NCI-H69 (cell line): ENCODE data around the gene ITFG2.
A peak's percentile ranks its signal among the peaks of the same experiment; 100 is the strongest.

Experiments
- DNase-seq: peaks from one replicate; lab custom pipeline; 2025; lab: John Stamatoyannopoulos, UW

The ITFG2 gene

DNA sequence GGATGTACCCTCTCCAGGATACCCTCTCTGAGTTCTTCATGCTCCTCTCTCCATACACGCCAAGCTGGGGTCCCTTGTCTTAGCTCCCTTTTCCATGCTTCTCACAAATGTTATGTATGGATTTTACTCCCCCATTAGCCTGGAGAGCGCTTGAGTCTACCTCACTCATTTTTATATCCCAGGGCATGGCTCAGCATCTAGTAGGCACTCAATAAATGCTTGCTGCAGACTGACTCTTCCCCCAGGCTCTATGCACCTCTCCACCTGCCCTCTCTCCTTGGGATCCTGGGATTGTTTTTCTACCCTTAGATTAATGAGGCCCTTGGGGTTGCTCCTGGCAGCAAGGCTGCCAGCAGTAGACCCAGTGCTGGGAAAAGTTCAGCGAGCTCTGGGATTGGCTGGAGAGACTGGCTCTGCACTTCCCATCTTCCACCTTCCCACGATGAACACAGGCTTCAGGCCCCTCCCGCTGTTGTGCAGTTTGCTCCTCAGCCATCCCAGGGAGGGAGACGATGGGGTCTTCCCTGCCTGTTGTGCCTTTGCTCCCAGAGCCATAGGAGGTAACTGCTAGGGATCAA lies 20.2 kb downstream of the ITFG2 start:
- peak; percentile 50 for DNase-seq

DNA sequence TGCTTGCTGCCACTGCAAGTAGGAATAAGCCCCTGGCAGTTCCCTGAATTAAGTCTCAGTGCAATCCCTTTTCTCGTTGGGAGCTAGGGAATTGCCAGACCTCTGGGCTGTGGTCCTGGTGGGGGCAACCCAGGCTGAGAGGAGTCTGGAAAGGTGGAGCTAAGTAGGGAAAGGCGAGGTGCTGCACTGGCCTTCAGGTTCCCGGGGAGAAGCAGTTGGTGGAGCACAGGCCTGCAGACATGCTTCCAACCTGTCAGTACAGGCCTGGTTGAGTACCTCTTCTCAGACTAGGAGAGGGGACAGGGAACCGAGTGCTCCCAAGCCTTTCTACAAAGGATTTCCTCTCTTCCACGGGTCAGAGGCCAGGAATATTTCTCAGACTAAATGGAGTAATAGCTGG lies 20.9 kb downstream of the ITFG2 start:
- no peak for DNase-seq

DNA sequence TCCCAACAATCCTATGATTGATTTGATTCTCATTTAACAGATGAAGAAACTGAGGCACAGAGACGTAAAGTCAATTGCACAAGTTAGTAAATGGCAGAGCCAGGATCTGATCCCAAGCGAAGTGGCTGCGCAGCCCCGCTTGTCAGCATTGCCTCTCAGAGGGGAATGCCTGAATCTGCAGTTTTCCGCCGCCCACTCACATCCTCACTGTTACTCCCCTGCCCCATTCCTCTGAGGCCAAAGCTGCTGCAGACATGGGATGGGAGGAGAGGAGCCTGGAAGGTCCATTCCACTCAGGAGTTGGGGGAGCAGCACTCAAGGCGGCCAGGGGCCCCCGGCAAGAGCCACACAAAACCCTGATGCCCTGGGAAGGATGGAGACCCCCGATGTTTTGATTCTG lies 21.3 kb downstream of the ITFG2 start:
- no peak for DNase-seq

DNA sequence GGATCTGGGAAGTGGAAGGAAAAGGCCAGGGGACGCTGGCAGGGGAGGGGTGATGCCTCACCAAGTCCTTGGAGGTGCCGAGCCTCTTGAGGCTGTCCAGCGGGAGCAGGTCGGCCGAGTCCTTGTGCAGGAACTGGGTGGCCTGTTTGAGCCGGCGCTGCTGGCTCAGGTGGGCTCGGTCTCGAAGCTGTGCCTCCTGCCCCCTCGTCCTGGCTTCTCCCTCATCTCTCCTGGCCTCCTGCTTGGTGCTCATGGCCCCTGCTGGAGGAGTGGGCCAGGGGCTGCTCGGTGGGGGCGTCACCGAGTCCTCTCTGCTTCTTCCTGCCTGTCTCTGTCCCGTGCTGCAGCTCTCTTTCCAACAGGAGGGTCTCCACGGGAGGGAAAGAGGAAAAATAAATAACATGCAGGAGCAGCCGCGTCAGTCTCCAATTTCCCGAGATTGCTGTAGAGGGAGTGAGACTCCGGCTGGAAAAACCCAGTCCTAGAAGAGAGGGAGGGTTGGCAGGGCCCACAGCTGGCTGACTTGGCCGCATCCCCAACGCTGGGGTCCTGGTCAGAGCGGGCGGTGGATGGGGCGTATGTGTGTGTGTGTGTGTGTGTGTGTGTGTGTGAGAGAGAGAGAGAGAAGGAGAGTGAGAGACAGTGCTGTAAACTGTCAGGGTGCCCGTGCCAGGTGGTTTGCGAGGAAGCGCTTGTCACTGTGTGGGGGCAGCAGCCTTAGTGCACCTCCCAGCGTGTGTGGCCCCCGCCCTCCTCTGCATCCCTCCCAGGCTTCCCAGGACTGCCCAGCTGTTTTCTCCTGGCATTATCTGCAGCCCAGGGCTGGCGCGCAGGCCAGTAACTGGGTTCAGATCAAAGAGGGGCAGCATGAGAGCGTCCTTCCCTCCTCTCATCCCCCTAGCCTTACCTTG lies 22.4 kb downstream of the ITFG2 start, which contains the start of gene NRIP2:
TSS of gene NRIP2 (minus strand) at position 455 of the 911 bp plus-strand sequence. CDS start at position 403, 52 bp downstream.
- peak; percentile 87 for DNase-seq

DNA sequence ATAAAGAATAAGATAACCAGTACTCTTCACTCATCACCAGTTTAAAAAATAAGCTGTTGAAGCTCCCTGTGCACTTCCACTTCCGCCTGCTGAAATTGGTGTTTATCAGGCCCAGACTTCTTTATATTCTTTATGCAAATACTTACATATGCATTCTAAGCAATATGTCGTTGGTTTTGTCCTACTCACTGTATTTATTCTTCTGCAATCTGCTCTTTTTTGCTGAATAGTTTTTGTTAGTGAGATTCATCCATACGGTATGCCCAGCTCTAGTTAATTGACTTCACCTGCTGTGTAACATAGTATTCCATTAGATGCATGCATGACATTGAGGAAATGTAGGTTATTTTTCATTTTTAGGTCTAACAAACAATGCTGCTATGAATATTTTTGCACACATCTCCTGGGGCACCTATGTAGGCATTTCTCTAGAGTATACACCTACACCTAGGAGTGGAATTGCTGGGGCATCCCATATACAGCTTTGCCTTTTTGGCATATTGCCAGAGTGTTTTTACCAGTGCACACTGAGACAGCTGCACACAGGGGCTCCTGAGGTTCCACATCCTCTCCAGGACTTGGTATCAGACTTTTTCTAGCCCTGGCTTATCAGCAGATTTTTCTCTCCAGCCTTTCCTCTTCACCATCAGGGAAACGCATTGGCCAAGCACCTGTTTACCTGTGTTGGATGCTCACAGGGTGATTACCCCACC lies 23.4 kb downstream of the ITFG2 start:
- peak; percentile 50 for DNase-seq

DNA sequence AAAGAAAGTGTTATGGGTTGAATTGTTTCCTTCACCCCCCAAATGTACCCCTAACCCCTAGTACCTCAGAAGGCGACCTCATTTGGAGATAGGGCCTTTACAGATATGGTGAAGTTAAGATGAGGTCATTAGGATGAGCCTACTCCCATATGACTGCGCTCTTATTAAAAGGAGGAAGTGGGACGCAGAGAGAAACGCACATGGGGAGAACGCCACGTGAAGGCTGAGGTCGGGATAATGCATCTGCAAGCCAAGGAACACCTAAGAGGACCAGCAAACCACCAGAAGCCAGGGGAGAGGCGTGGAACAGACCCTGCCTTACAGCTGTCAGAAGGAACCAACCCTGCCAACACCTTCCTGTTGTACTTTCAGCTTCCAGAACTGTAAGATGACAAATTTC lies 24.1 kb downstream of the ITFG2 start:
- DNase-seq: no peak

DNA sequence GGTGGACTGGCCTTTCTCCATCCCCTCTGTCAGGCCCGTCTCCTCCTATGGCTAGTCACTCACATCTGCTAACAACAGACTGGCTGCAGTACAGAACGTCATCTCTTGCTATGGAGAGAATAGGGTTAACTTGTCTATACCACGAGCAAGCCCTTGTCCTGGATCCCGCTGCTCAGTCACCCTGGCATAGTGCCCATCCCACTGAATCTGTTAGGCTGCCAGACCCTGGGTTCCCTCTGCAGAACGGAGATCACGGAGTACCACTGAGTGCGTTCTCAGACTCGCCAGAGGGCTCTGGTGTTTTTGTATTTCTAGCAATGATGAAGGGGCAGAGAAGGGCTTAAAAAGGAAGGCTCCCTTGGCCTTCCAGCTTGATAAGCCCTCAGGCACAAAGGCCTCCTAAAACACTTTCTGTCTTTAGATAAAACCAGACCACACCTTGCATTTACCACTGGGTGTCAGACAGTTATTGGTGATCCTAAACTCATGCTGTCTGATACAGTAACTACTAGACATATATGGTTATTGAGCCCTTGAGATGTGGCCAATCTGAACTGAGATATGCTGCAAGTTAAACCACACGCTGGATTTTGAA lies 28.7 kb downstream of the ITFG2 start:
- peak; percentile 42 for DNase-seq

DNA sequence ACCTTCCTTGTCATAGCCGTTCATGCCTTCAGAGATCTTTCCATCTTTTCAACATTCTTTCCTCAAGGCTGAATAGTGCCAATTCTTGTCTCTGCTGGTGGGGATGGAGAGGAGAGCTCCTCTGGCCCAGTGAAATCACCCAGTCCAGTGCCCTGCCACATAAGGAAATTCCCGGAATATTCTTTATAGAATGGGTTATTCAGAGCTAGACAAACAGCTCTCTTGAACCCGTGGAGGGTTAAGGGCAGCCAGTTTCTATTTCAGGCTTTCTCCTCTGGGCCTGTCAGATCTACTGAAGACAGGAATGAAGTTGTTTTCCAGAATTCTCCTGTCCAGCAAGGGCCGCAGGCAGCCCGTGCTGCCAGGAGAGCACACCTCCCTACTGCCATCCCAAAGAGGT lies 30.5 kb downstream of the ITFG2 start:
- no peak for DNase-seq

DNA sequence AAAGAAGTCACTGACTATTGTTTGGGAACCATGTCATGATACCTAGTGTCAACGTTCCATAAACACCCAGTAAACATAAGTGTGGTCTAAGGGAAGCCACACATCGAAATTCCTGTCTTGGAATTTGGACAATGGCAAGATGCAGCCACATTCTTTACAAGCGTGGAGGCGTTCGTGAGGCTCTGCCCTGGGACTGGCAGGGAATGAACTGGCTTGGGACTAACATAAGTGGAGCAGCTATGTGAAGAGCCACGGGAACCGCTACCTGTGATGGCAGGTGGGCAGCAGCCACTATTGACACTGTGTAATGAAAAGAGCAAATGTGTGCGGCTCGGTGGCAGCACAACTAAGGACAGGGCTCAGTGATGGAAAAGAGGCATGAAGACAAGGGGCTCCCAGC lies 32.3 kb downstream of the ITFG2 start:
- DNase-seq: no peak

DNA sequence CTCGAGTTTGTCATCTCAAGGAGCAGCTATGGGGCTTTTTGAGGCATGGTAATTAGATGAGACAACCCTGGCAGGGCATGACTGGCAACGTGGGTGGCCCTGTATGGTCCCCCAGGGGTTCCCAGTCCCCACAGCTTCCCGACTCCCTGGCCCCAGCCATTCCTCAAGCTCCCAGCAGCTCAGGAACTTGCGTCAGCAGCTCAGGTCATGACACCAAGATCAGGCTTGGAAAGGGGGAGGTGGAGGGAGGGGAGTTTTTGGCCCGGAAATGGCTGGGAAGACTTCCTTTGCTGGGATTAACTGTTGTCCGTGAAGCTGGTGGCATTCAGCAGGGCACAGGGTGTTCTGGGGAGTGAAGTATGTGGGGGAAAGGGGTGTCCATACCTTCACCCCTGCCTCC lies 32.8 kb downstream of the ITFG2 start:
- DNase-seq: no peak

DNA sequence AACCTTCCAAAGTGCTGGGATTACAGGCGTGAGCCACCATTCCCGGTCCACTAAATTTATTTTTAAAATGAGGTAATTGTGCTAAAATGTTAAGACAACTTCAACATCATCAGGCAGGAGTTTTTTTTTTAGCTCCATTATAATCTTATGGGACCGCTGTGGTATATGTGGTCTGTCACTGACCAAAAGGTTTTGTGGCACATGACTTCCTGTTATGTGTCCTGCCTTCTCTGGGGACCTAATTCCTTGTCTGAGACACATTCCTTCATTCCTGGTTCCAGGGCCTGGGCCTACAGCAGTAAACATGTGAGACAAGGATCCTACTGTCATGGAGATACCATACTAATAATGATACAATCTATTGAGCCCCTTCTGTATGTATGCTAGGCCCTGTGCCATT lies 39.5 kb downstream of the ITFG2 start:
- DNase-seq: no peak

DNA sequence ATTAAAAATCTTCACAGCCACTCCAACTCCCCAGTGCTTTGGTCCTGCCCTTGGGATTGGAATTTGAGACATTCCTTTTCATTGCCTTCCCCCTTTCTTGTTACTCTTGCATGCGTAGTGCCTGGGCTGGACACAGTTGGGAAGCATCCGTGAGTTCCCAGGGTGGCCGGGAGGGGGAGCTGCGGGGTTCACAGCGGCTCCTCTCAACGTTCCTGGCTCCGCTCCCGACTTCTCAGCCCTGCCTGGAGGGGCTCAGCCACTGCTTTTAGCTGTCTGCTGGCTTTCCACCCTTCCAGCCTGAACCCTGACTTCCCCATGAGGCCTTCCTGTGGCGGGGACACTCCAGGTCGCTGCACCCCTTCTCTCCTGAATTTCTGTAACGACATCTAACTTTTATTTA lies 41.2 kb downstream of the ITFG2 start:
- DNase-seq: peak; percentile 83

DNA sequence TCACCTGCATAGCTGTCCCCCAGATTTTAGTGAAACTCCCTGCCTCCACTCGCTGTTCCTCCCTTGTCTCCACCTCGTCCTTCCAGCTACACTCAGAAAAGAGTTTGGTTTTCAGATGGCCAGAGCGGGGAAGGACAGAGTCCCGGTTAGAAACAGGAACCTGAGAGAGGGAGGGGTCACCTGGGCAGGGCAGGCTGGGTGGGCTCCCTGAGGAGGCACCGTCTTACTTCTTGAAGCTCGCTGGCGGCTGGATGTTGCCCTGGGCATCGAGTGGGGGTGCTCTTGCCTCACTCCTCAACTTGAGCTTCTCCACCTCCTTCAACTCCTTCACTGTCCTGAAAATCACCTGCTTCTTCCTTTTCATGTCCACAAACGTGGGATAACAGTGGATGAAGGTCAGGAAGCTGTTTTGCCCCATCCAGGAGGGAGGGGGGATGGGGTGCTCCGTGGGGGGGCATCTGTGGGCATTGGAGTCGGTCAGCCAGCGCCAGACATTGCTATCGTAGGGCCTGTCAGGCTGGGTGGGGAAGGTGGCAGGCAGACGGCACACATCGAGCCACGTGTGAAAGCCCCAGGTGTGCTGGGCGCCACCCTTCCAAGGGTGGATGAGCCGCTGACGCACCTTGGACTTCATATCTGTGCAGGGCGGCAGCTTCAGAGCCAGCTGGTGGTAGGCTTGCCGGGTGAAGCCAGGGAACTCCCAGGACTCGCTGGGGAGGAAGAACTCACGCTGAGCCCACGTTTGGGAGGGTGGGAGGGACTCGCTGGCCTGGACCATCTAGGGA lies 42.4 kb downstream of the ITFG2 start:
- DNase-seq: peak; percentile 51

DNA sequence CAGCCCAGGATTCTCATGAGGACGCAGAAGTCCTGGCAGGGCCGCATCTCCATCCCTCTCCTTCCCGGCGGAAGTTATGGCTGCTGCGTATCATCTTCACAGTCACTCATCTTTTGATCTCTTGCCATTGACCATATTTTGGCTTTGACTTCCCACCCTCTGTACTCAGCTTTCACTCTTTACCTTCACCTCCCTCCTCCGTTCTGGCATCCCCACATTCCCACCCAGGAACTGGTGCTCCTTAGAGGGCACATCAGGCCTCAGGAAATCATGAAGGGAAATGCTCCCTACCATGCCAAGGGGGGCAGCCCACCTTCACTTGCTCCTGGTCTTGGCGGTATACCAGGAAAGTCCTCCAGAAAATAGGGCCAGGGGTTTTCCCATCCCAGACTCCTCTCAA lies 43.1 kb downstream of the ITFG2 start:
- DNase-seq: no peak

DNA sequence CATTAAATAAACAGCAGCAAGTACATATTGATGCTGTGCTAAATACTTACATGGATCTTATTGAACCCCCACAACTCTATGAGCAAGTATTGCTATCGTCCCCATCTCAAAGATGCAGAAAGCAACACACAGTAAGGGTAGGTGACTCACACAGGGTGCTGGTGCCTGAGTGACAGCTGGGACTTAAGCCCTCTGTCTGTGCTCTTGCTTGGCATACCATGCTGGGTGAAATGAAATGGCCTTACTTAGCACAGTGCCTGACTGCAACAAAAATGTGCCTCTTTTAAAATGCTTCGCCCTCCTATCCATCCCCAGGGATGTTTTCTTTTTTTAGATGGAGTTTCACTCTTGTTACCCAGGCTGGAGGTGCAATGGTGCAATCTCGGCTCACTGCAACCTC lies 43.6 kb downstream of the ITFG2 start:
- no peak for DNase-seq

DNA sequence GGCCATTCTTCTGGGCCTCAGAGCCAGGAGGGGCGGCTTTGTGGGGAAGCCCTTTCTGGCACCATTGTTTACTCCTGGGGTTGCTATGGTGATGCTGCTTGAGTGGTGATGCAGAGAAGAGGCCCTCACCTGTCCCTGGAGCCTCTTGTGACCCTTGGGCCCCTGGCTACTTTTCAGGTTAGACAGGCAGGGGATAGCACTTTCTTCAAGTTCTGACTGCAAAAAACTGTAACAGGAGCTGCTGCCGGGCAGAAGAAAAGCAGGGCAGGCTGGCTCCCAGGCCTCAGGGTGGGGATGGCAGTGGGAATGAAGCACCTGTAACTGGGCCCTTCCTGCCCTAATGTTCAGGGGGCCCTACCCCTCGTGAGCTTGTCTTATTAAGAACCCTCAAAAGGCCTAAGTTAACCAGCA lies 44.6 kb downstream of the ITFG2 start, which contains the start of gene TEX52:
TSS of gene TEX52 (minus strand) at position 19 of the 411 bp plus-strand sequence. CDS start at position 6, 13 bp downstream.
- peak; percentile 22 for DNase-seq

DNA sequence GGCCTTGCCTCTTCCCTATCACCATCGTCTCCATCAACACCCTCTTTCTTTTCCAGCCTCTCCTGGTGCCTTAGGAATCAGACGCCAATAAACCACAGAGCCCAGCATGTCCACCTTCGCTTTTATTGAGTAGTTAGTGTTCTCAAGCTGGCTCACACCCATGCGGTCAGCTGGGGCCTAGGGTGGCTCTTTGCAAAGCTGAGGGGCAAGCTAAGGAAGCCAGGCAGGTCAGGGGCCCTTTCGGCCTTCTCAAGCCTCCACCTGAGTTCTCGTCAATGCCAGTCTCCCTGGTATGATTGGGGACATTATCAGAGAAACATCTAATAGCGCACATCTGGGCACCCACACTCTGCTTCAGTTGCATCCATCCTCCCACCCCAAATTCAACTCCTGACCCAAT lies 45.1 kb downstream of the ITFG2 start:
- DNase-seq: no peak

DNA sequence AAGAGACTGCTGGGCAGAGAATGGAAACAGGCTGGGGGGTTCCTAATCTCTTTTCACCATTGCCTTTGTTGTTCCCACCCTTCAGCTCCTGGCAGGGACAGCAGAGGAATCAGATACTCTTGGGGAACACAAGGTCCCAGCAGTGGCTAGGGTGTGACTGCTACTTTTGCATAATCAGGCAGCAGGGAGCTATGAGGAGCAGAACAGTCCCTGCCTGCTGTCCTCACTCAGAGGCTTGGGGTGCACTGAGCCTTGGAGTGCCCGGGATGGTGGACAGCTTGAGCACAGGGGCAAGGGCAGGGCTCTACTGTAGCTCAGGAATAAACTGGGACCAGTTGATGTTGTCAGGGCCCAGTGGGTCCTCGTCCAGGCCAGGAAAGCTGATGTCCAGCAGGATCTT lies 45.9 kb downstream of the ITFG2 start:
- DNase-seq: no peak

DNA sequence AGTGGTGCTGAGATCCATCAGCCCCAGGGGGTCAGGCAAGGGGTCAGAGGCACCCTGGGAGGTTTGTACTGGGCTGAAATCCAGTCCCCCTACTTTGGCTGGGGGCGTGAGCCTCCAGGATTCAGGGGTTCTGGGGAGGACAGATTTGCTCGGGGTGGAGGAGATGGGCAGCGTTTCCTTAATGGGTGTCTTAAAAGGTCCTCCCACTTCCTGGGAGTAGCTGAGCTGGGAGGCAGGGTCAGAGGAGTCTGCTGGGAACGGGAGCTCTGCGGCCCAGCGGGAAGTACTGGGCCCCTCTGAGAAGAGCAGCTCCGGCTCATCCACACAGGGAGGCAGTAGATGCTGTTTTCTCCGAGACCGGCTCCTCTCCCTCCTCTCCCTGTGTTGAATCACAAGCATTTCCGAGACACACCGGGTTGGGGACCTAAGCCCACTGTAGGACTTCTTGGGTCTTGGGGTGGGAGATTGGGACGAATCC lies 46.5 kb downstream of the ITFG2 start:
- no peak for DNase-seq

DNA sequence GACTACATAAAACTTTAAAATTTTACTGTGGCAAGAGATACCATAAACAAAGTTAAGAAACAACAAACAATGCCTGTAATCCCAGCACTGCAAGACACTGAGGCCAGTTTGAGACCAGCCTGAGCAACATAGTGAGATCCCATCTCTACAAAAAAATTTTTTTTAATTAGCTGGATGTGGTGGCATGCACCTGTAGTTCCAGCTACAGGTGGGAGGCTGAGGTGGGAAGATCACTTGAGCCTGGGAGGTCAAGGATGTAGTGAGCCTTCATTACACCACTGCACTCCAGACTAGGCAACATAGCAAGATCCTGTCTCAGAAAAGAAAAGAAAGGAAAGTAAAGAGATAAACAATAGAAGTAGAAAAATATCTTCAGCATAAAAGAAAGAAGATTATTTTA lies 47.7 kb downstream of the ITFG2 start:
- no peak for DNase-seq

DNA sequence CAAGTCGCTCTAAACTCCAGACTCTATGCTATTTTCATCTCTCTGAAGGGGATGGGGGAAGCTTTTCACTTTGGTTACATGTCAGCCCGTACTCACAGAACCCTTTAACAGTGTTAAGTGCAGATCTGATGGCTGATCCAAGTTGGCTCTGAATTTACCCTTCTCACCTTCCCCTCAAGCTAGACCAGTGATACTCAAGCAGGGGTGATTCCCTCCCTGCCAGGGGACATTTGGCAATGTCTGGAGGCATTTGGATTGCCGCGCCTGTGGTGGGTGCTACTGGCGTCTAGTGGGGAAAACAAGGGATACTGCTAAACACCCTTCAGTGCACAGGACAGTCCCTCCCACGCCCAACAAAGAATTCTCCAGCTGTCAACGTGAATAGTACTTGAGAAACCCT lies 50.4 kb downstream of the ITFG2 start:
- no peak for DNase-seq
